HCT116 (cell line): Measurements from ENCODE around the gene SYN1.

Experiments
- EZH2 ChIP-seq: fragments of 200-600 bp; sonication (generic); IDR thresholded peaks from 2 replicates; pipeline ENCODE4 v1.6.1; 2017; ENCODE audit warnings: antibody characterized with exemption, mixed run types
- JUND ChIP-seq: IDR thresholded peaks from 2 replicates; pipeline ENCODE4 v1.6.1; 2012
- POLR2A ChIP-seq: IDR thresholded peaks from 2 replicates; pipeline ENCODE4 v1.7.0; 2011; ENCODE audit warnings: borderline replicate concordance; ENCODE audit not compliant: insufficient read depth, insufficient read length; ENCODE audit errors: extremely low read depth
- POLR2AphosphoS5 ChIP-seq: IDR thresholded peaks from 2 replicates; pipeline ENCODE4 v1.6.1; 2011; ENCODE audit warnings: mild to moderate bottlenecking, low read depth, low read length, moderate library complexity
- RAD21 ChIP-seq: IDR thresholded peaks from 2 replicates; pipeline ENCODE4 v1.6.1; 2012; ENCODE audit warnings: low read depth, mild to moderate bottlenecking
- SP1 ChIP-seq: IDR thresholded peaks from 2 replicates; pipeline ENCODE4 v1.6.1; 2012; ENCODE audit warnings: low read depth
- TF ChIP-seq, protein P1 (sequence below): IDR thresholded peaks from 2 replicates; pipeline ENCODE4 v1.6.1; 2012
- TF ChIP-seq, protein P2 (sequence below), 3 experiments: fragments of 200-600 bp in 1 of 3; sonication (generic) in 1 of 3; IDR thresholded peaks in 2 of 3; conservative IDR thresholded peaks in 1 of 3; 2 replicates each; pipeline ENCODE4 v1.5.1; 2012 to 2017; ENCODE audit warnings: low read depth in 2 of 3, low read length in 2 of 3, antibody characterized with exemption in 1 of 3, borderline replicate concordance in 1 of 3, control low read depth in 1 of 3, mild to moderate bottlenecking in 1 of 3, mixed read lengths in 1 of 3, mixed run types in 1 of 3, moderate library complexity in 1 of 3; ENCODE audit not compliant: insufficient read depth in 1 of 3

- TF ChIP-seq RAD21 (no peak), SP1 (no peak), EZH2 (no peak), POLR2A (no peak), JUND (no peak), POLR2AphosphoS5 (no peak)
- TF ChIP-seq, protein P1, sequence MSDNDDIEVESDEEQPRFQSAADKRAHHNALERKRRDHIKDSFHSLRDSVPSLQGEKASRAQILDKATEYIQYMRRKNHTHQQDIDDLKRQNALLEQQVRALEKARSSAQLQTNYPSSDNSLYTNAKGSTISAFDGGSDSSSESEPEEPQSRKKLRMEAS = no peak
- TF ChIP-seq, protein P2, sequence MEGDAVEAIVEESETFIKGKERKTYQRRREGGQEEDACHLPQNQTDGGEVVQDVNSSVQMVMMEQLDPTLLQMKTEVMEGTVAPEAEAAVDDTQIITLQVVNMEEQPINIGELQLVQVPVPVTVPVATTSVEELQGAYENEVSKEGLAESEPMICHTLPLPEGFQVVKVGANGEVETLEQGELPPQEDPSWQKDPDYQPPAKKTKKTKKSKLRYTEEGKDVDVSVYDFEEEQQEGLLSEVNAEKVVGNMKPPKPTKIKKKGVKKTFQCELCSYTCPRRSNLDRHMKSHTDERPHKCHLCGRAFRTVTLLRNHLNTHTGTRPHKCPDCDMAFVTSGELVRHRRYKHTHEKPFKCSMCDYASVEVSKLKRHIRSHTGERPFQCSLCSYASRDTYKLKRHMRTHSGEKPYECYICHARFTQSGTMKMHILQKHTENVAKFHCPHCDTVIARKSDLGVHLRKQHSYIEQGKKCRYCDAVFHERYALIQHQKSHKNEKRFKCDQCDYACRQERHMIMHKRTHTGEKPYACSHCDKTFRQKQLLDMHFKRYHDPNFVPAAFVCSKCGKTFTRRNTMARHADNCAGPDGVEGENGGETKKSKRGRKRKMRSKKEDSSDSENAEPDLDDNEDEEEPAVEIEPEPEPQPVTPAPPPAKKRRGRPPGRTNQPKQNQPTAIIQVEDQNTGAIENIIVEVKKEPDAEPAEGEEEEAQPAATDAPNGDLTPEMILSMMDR (IDR thresholded peaks at IDR 0.05 in 2 of 3, conservative IDR thresholded peaks at IDR 0.05 in 1 of 3; ENCODE audit: borderline replicate concordance in 1 of 3, insufficient read depth in 1 of 3, low read depth in 2 of 3, low read length in 2 of 3) = no peak
These were observed 39.7 kb upstream of the SYN1 start for GRCh38 chrX:47659421-47659726.
